Measurements from ENCODE around the gene ADCY2.

Gene ADCY2

DNA sequence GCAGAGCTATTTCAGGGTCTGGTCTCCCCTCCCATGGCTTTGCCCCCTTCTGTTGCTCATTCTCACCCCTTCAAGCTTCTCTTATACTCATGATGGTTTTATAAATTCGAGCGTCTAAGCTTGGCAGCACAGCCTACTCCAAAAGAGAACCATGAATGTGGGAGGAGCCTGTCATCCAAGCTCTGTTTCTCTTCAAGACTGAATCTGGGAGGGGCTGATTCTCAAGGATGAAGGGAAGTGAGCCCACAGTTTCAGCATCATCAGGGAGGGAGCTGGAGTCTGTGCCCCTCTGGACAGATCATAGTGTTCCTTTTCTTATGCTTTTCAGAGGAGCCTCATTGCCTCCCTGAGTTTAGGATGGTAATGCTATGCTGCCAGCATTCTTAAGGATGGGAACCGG lies 286.4 kb downstream of the ADCY2 start:
- Histone ChIP-seq H3K27ac (ENCODE audit: low read length) (no peak overlapping the region), H3K9me3 (ENCODE audit: insufficient read depth, low read length) (no peaks in the 10 kb centered on the region), H3K4me2 (ENCODE audit: low read length) (no peak overlapping the region), H3K27me3 (ENCODE audit: low read depth, low read length) (no peaks in the 10 kb centered on the region), H3K9ac (ENCODE audit: low read length) (no peak overlapping the region), H3K79me2 (ENCODE audit: low read length) (no peaks in the 10 kb centered on the region), H4K20me1 (ENCODE audit: insufficient read depth, low read length) (no peaks in the 10 kb centered on the region), H3K4me3 (ENCODE audit: low read length) (no peak overlapping the region), H3K4me1 (ENCODE audit: low read length) (no peaks in the 10 kb centered on the region), H2AFZ (ENCODE audit: low read depth, low read length) (no peak overlapping the region), H3K36me3 (replicated peaks; ENCODE audit: low read depth, low read length) (no peaks in the 10 kb centered on the region)
- TF ChIP-seq, protein P1, sequence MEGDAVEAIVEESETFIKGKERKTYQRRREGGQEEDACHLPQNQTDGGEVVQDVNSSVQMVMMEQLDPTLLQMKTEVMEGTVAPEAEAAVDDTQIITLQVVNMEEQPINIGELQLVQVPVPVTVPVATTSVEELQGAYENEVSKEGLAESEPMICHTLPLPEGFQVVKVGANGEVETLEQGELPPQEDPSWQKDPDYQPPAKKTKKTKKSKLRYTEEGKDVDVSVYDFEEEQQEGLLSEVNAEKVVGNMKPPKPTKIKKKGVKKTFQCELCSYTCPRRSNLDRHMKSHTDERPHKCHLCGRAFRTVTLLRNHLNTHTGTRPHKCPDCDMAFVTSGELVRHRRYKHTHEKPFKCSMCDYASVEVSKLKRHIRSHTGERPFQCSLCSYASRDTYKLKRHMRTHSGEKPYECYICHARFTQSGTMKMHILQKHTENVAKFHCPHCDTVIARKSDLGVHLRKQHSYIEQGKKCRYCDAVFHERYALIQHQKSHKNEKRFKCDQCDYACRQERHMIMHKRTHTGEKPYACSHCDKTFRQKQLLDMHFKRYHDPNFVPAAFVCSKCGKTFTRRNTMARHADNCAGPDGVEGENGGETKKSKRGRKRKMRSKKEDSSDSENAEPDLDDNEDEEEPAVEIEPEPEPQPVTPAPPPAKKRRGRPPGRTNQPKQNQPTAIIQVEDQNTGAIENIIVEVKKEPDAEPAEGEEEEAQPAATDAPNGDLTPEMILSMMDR (IDR thresholded peaks at IDR 0.05; ENCODE audit: low read depth, low read length), result no peak
- no peak for TF ChIP-seq EZH2phosphoT487 (IDR thresholded peaks at IDR 0.05; ENCODE audit: low read depth)

GRCh38 chr5:7683753-7684152 lies 287.8 kb downstream of the ADCY2 start:
- H3K4me1 ChIP-seq (ENCODE audit: low read length), result no peaks in the 10 kb centered on the region
- H3K27me3 ChIP-seq (ENCODE audit: low read depth, low read length), result no peaks in the 10 kb centered on the region
- H3K4me3 ChIP-seq (ENCODE audit: low read length), result no peak overlapping the region
- H2AFZ ChIP-seq (ENCODE audit: low read depth, low read length), result no peak overlapping the region
- H3K9me3 ChIP-seq (ENCODE audit: insufficient read depth, low read length), result no peaks in the 10 kb centered on the region
- no peak overlapping the region for H3K9ac ChIP-seq (ENCODE audit: low read length)
- H3K27ac ChIP-seq (ENCODE audit: low read length), result no peak overlapping the region
- H3K36me3 ChIP-seq (replicated peaks; ENCODE audit: low read depth, low read length), result no peaks in the 10 kb centered on the region
- H3K4me2 ChIP-seq (ENCODE audit: low read length), result no peak overlapping the region
- no peaks in the 10 kb centered on the region for H4K20me1 ChIP-seq (ENCODE audit: insufficient read depth, low read length)
- TF ChIP-seq EZH2phosphoT487 (IDR thresholded peaks at IDR 0.05; ENCODE audit: low read depth), result no peak
- TF ChIP-seq, protein P1 (IDR thresholded peaks at IDR 0.05; ENCODE audit: low read depth, low read length), result no peak
- no peaks in the 10 kb centered on the region for H3K79me2 ChIP-seq (ENCODE audit: low read length)

DNA sequence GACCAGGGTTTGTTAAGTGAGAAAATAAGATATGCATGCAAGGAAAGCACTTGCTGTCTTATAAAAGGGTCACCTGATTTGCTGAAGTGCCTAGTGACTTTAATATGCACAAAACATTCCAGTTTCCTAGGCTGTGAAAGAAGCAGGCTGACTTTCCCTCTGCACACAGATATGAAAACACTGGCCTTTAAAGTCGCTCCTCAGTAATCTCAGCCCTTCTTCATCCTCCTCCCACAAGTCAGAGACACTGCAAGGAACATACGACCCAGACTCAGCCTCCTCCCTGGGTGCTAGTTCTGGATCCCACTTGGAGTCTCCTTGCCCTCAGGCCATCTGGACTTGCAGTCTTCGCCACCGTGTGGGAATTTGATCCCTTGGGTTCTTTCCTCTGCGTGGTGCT lies 288.9 kb downstream of the ADCY2 start:
- Histone ChIP-seq H3K36me3 (replicated peaks; ENCODE audit: low read depth, low read length) (no peaks in the 10 kb centered on the region), H3K4me2 (ENCODE audit: low read length) (no peak overlapping the region), H2AFZ (ENCODE audit: low read depth, low read length) (no peak overlapping the region), H3K4me1 (ENCODE audit: low read length) (no peaks in the 10 kb centered on the region), H3K4me3 (ENCODE audit: low read length) (no peak overlapping the region), H3K27ac (ENCODE audit: low read length) (no peak overlapping the region), H3K27me3 (ENCODE audit: low read depth, low read length) (no peaks in the 10 kb centered on the region), H3K79me2 (ENCODE audit: low read length) (no peaks in the 10 kb centered on the region), H3K9ac (ENCODE audit: low read length) (no peak overlapping the region), H4K20me1 (ENCODE audit: insufficient read depth, low read length) (no peaks in the 10 kb centered on the region), H3K9me3 (ENCODE audit: insufficient read depth, low read length) (no peaks in the 10 kb centered on the region)
- TF ChIP-seq EZH2phosphoT487 (IDR thresholded peaks at IDR 0.05; ENCODE audit: low read depth), result no peak

DNA sequence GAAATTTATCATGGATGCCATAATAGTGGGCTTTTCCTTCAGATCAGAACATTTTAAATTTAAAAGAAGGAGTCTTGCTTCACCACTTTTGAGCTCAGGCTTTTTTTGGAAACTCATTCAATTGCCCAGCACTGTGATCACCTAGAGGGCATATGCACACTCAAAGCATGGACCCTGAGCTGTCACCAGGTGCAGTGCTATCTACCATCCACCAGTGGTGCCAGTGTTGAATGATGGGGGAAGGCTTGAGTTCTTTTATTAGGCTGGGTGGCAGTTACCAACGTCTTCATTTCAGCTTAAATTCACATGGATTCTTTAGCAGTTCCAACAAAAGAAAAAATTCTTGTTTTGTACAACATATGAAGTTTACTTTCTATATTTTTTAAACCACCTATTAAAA lies 290.9 kb downstream of the ADCY2 start:
- Histone ChIP-seq H4K20me1 (ENCODE audit: insufficient read depth, low read length) (no peaks in the 10 kb centered on the region), H3K4me2 (ENCODE audit: low read length) (no peak overlapping the region), H3K27me3 (ENCODE audit: low read depth, low read length) (no peaks in the 10 kb centered on the region), H3K4me3 (ENCODE audit: low read length) (no peak overlapping the region), H3K9me3 (ENCODE audit: insufficient read depth, low read length) (no peaks in the 10 kb centered on the region), H3K27ac (ENCODE audit: low read length) (no peak overlapping the region), H3K36me3 (replicated peaks; ENCODE audit: low read depth, low read length) (no peaks in the 10 kb centered on the region), H3K79me2 (ENCODE audit: low read length) (no peaks in the 10 kb centered on the region), H2AFZ (ENCODE audit: low read depth, low read length) (no peak overlapping the region), H3K9ac (ENCODE audit: low read length) (no peak overlapping the region), H3K4me1 (ENCODE audit: low read length) (no peaks in the 10 kb centered on the region)
- no peak for TF ChIP-seq EZH2phosphoT487 (IDR thresholded peaks at IDR 0.05; ENCODE audit: low read depth)
- TF ChIP-seq, protein P1 (IDR thresholded peaks at IDR 0.05; ENCODE audit: low read depth, low read length), result no peak

GRCh38 chr5:7690557-7690956 lies 294.6 kb downstream of the ADCY2 start:
- H2AFZ ChIP-seq (ENCODE audit: low read depth, low read length), result no peak overlapping the region

More at GRCh38 chr5:7690557-7690956, 294.6 kb downstream of the ADCY2 start:
- Histone ChIP-seq H3K9ac (ENCODE audit: low read length) (no peak overlapping the region), H3K4me2 (ENCODE audit: low read length) (no peak overlapping the region), H3K4me1 (ENCODE audit: low read length) (no peaks in the 10 kb centered on the region), H3K79me2 (ENCODE audit: low read length) (no peaks in the 10 kb centered on the region), H3K27me3 (ENCODE audit: low read depth, low read length) (no peaks in the 10 kb centered on the region), H3K4me3 (ENCODE audit: low read length) (no peak overlapping the region), H3K27ac (ENCODE audit: low read length) (no peak overlapping the region), H4K20me1 (ENCODE audit: insufficient read depth, low read length) (no peaks in the 10 kb centered on the region), H3K36me3 (replicated peaks; ENCODE audit: low read depth, low read length) (no peaks in the 10 kb centered on the region), H3K9me3 (ENCODE audit: insufficient read depth, low read length) (no peaks in the 10 kb centered on the region)
- no peak for TF ChIP-seq EZH2phosphoT487 (IDR thresholded peaks at IDR 0.05; ENCODE audit: low read depth)
- TF ChIP-seq, protein P1 (IDR thresholded peaks at IDR 0.05; ENCODE audit: low read depth, low read length), result no peak

All from OCI-LY3 (cell line).